ENCODE data around the gene KRTAP12-2. TPM values are rescaled to one million over a fixed set of nuclear protein-coding genes. Genes with fewer than 3 reads are reported as not detected.
"Not testable (repeated sequence)": the region's sequence is repeated elsewhere in the genome, so short reads cannot be mapped to it uniquely, and the experiment has no call there.

The KRTAP12-2 gene
- total and polyA plus RNA-seq, 4 donors = not detected

DNA sequence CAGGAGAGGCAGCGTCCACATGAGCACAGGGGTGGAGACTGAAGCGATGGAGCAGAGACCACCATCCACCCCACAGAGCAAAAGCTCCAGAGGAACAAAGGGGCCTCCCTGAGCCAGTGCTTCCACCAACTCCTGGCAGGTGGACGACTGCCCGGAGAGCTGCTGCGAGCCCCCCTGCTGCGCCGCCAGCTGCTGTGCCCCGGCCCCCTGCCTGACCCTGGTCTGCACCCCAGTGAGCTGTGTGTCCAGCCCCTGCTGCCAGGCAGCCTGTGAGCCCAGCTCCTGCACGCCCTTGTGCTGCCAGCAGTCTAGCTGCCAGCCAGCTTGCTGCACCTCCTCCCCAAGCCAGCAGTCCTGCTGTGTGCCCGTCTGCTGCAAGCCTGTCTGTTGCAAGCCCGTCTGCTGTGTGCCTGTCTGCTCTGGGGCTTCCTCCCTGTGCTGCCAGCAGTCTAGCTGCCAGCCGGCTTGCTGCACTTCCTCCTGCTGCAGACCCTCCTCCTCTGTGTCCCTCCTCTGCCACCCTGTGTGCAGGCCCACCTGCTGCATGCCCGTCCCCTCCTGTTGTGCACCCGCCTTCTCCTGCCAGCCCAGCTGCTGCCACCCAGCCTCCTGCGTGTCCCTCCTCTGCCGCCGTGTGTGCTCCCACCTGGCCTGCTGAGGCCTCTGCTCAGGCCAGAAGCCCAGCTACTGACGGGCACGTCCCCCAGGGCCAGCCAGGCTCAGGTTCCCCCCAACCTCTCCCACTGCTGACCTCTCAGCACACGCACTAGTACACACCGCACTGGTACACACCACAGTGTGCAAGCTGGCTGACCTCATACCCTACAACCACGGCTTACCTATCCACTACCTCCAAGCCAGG, 35.6 kb upstream of the KRTAP12-2 start:
- Histone ChIP-seq H3K27me3 (ENCODE audit: control insufficient read depth, insufficient read depth, low read length) (peaks cover 63% of the 10 kb centered on the region), H3K36me3 (ENCODE audit: control insufficient read depth, insufficient read depth, low read length) (no peaks in the 10 kb centered on the region), H3K4me3 (ENCODE audit: low read depth, low read length) (no peak overlapping the region), H3K4me1 (ENCODE audit: control insufficient read depth, insufficient read depth, low read length) (peaks cover 24% of the 10 kb centered on the region), H3K27ac (ENCODE audit: low read depth, low read length) (no peak overlapping the region), H3K9me3 (ENCODE audit: control insufficient read depth, insufficient read depth, low read length) (no peaks in the 10 kb centered on the region)
- no peak for DNase-seq (ENCODE audit: low read depth in 4 of 6, low spot score in 6 of 6)
- 72% methylated on average over 18 of the region's 22 CpGs for WGBS (ENCODE audit: insufficient coverage)

DNA sequence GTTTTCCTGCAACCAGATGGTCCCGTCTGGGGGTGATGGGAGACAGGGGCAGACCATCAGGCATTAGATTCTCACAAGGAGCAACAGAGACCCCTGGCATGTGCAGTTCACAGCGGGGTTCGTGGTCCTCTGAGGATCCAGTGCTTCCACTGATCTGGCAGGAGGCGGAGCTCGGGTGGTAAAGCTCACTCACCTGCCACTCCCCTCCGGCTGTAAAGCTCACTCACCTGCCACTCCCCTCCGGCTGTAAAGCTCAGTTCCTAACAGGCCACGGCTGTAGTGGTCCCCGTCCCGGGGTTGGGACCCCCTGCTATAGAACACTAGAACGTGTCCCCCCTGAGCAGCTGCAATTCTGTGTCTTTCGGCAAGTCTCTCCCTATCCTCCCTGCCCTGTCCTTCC, 34.8 kb upstream of the KRTAP12-2 start:
- no peaks in the 10 kb centered on the region for H3K9me3 ChIP-seq (ENCODE audit: control insufficient read depth, insufficient read depth, low read length)
- no peak for DNase-seq (ENCODE audit: low read depth in 4 of 6, low spot score in 6 of 6)
- no peak overlapping the region for H3K27ac ChIP-seq (ENCODE audit: low read depth, low read length)
- H3K4me1 ChIP-seq (ENCODE audit: control insufficient read depth, insufficient read depth, low read length) = peaks cover 18% of the 10 kb centered on the region
- 42% methylated on average over 9 of the region's 12 CpGs for WGBS (ENCODE audit: insufficient coverage)
- no peak overlapping the region for H3K4me3 ChIP-seq (ENCODE audit: low read depth, low read length)
- peaks cover 55% of the 10 kb centered on the region for H3K27me3 ChIP-seq (ENCODE audit: control insufficient read depth, insufficient read depth, low read length)
- H3K36me3 ChIP-seq (ENCODE audit: control insufficient read depth, insufficient read depth, low read length) = no peaks in the 10 kb centered on the region

DNA sequence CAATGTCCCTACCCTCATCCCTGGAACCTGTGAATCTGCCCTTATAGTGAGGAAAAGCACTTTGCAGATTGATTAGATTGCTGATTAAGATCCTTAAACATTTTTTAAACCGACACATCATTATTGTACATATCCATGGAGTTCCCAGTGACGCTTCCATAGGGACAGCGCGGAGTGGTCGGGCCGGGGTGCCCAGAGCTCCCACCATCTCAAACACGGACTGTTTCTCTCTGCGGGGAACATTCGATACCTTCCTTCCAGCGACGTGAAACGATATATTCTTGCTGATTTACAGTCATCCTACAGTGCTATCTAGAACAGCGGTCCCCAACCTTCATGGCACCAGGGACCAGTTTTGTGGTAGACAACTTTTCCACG, 34.3 kb upstream of the KRTAP12-2 start:
- Histone ChIP-seq H3K36me3 (ENCODE audit: control insufficient read depth, insufficient read depth, low read length) (no peaks in the 10 kb centered on the region), H3K9me3 (ENCODE audit: control insufficient read depth, insufficient read depth, low read length) (no peaks in the 10 kb centered on the region), H3K4me3 (ENCODE audit: low read depth, low read length) (no peak overlapping the region), H3K27me3 (ENCODE audit: control insufficient read depth, insufficient read depth, low read length) (peaks cover 49% of the 10 kb centered on the region), H3K27ac (ENCODE audit: low read depth, low read length) (no peak overlapping the region), H3K4me1 (ENCODE audit: control insufficient read depth, insufficient read depth, low read length) (peaks cover 13% of the 10 kb centered on the region)
- WGBS (ENCODE audit: insufficient coverage) = 79% methylated on average over 7 of the region's 14 CpGs
- no peak for DNase-seq (ENCODE audit: low read depth in 4 of 6, low spot score in 6 of 6)

DNA sequence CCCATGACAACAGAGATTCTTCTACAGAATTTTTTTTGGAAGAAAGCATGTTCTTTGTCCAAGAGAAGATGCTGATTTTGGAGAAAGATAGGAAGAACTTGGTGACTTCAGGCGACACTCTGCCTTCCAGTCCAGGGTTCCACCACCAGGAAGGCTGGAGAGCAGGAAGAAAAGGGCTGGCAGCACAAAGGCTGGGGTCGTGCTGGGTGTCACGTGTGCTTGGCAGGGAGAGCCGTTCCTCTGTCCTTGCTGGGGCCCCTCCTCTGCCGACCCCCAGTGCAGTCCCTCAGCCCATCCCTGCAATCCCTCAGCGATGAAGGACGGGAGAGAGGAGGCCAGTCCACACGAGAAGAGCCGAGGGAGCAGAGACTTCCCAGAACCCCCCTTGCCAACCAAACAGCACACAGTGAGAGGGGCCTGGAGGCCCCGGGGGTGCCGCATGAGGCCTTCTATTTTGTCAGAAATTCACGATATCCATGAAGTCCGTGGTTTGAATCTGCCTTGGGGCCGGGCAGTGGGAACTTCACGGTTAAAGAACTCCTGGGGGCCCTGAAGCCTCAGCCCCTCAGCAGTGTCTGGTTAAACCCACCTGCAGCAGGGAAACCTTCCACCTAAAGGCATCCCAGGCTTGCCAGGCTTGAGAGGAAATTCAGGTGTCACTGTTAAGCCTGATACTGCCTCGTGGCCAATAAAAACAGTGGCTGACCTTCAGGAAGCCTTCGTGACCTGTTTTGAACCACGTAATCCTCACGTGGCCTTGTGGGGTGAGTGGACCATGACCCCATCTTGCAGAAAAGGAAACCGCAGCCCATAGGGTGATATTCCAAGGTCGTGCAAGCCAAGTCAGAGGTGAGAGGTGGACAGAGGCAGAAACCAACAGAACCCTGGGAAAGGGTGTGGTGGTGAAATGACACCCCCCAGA, 33.6 kb upstream of the KRTAP12-2 start:
- WGBS (ENCODE audit: insufficient coverage) = 53% methylated on average over 15 of the region's 21 CpGs
- Histone ChIP-seq H3K36me3 (ENCODE audit: control insufficient read depth, insufficient read depth, low read length) (no peaks in the 10 kb centered on the region), H3K4me3 (ENCODE audit: low read depth, low read length) (no peak overlapping the region), H3K4me1 (ENCODE audit: control insufficient read depth, insufficient read depth, low read length) (peaks cover 12% of the 10 kb centered on the region), H3K27ac (ENCODE audit: low read depth, low read length) (no peak overlapping the region), H3K9me3 (ENCODE audit: control insufficient read depth, insufficient read depth, low read length) (no peaks in the 10 kb centered on the region), H3K27me3 (ENCODE audit: control insufficient read depth, insufficient read depth, low read length) (peaks cover 47% of the 10 kb centered on the region)
- DNase-seq (ENCODE audit: low read depth in 4 of 6, low spot score in 6 of 6) = no peak

DNA sequence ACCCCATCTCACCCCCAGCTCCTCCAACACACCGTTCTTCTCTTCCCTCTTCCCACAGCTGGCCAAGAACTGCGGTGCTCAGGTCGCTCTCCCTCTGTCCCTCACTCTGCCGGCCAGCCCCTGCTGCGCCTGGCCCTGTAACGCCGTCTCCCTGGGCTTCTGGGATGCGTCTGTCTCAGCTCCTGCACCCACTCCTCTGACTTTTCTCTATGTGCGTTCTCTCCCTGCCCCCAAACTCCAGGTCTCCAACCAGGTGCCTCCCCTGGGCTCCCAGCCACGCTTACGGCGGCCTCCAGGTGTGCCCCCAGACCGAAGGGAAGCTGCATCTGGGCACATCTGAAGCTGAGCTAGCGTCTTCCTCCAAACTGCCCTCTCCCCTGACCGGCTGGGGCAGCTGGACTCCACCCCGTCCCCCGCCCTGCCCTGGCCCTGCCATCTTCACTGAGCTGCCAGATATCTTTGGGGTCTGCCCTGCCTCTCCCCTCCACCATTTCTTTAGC, 32.8 kb upstream of the KRTAP12-2 start:
- Histone ChIP-seq H3K36me3 (ENCODE audit: control insufficient read depth, insufficient read depth, low read length) (no peaks in the 10 kb centered on the region), H3K9me3 (ENCODE audit: control insufficient read depth, insufficient read depth, low read length) (no peaks in the 10 kb centered on the region), H3K4me3 (ENCODE audit: low read depth, low read length) (no peak overlapping the region), H3K27me3 (ENCODE audit: control insufficient read depth, insufficient read depth, low read length) (peaks cover 44% of the 10 kb centered on the region), H3K4me1 (ENCODE audit: control insufficient read depth, insufficient read depth, low read length) (peaks cover 12% of the 10 kb centered on the region), H3K27ac (ENCODE audit: low read depth, low read length) (no peak overlapping the region)
- 59% methylated on average over 17 of the region's 17 CpGs for WGBS (ENCODE audit: insufficient coverage)
- DNase-seq (ENCODE audit: low read depth in 4 of 6, low spot score in 6 of 6) = no peak

DNA sequence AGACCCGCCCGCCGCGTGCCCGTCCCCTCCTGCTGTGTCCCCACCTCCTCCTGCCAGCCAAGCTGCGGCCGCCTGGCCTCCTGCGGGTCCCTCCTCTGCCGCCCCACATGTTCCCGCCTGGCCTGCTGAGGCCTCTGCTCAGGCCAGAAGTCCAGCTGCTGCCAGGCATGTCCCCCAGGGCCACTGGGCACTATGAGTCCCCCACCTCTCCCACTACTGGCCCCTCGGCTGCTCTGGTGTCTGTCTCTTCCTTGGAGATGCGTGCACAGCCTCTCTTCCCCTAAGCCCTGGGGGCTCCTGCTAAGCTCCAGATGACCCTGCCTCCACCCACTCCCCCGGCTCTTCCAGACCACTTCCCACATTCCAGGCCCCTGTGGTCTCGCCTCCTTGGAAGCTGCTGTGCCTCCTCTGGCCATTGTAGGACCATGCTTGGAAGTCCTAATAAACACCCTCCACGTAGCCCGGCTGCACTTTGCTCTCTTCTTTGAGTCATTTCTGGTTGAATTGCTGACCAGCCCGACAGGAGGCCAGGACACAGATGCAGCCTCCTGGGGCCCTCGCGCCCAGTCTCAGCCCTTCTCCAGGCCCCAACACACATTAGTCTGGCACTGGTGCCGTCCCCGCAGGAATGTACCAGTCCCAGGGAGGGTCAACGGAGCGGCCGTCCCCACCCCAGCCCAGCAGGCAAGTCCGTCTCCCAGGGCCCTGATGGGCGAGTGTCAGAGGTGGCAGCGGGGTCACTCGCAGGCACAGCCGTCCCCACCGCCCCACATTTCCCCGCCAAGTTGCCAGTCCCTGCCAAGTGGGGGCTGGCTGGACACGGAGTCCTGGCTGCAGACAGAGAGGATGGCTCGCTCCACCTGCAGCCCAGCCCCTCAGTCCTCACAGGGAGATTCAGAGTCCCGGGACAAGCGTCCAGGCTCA, 31.3 kb upstream of the KRTAP12-2 start:
- no peaks in the 10 kb centered on the region for H3K36me3 ChIP-seq (ENCODE audit: control insufficient read depth, insufficient read depth, low read length)
- 37% methylated on average over 35 of the region's 35 CpGs for WGBS (ENCODE audit: insufficient coverage)
- H3K27me3 ChIP-seq (ENCODE audit: control insufficient read depth, insufficient read depth, low read length) = peaks cover 29% of the 10 kb centered on the region
- no peak for DNase-seq (ENCODE audit: low read depth in 4 of 6, low spot score in 6 of 6)
- peaks cover 12% of the 10 kb centered on the region for H3K4me1 ChIP-seq (ENCODE audit: control insufficient read depth, insufficient read depth, low read length)
- no peaks in the 10 kb centered on the region for H3K9me3 ChIP-seq (ENCODE audit: control insufficient read depth, insufficient read depth, low read length)
- no peak overlapping the region for H3K4me3 ChIP-seq (ENCODE audit: low read depth, low read length)
- no peak overlapping the region for H3K27ac ChIP-seq (ENCODE audit: low read depth, low read length)

DNA sequence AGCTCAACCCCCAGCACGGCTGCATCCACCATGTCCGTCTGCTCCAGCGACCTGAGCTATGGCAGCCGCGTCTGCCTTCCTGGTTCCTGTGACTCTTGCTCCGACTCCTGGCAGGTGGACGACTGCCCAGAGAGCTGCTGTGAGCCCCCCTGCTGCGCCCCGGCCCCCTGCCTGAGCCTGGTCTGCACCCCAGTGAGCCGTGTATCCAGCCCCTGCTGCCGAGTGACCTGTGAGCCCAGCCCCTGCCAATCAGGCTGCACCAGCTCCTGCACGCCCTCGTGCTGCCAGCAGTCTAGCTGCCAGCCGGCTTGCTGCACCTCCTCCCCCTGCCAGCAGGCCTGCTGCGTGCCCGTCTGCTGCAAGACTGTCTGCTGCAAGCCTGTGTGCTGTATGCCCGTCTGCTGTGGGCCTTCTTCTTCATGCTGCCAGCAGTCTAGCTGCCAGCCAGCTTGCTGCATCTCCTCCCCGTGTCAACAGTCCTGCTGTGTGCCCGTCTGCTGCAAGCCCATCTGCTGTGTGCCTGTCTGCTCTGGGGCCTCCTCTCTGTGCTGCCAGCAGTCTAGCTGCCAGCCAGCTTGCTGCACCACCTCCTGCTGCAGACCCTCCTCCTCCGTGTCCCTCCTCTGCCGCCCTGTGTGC, 30.6 kb upstream of the KRTAP12-2 start, which contains the start of gene KRTAP10-12:
TSS of gene KRTAP10-12 (plus strand) at position 1 of the 639 bp plus-strand sequence. CDS start at position 31, 30 bp downstream.
- 45% methylated on average over 15 of the region's 21 CpGs for WGBS (ENCODE audit: insufficient coverage)
- H3K36me3 ChIP-seq (ENCODE audit: control insufficient read depth, insufficient read depth, low read length); H3K9me3 ChIP-seq (ENCODE audit: control insufficient read depth, insufficient read depth, low read length); DNase-seq (ENCODE audit: low read depth in 4 of 6, low spot score in 6 of 6); H3K4me3 ChIP-seq (ENCODE audit: low read depth, low read length); H3K27ac ChIP-seq (ENCODE audit: low read depth, low read length): not testable (repeated sequence)
- Histone ChIP-seq H3K27me3 (ENCODE audit: control insufficient read depth, insufficient read depth, low read length) (peaks cover 22% of the 10 kb centered on the region), H3K4me1 (ENCODE audit: control insufficient read depth, insufficient read depth, low read length) (peaks cover 12% of the 10 kb centered on the region)

DNA sequence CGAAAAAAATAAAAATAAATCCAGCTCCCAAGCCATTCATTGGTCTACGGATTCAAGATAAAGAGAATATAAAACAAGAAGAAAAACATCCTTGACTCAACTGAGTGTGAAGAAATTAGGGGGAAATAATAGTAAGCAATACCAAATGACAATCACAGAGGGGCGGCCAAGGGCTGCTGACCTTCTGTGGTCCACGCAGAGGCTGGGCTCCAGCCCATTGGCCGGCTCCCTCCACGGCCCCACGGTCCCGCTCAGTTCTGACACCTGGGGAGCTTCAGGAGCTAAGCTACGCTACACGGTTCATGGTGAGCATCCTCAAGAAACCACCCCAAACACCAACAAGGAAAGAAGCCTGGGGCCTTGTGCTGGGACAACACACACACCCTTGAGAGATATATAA, 29.8 kb upstream of the KRTAP12-2 start:
- WGBS (ENCODE audit: insufficient coverage) = 81% methylated on average over 8 of the region's 10 CpGs
- peaks cover 2% of the 10 kb centered on the region for H3K9me3 ChIP-seq (ENCODE audit: control insufficient read depth, insufficient read depth, low read length)
- H3K4me3 ChIP-seq (ENCODE audit: low read depth, low read length) = no peak overlapping the region
- no peak for DNase-seq (ENCODE audit: low read depth in 4 of 6, low spot score in 6 of 6)
- peaks cover 22% of the 10 kb centered on the region for H3K27me3 ChIP-seq (ENCODE audit: control insufficient read depth, insufficient read depth, low read length)
- peaks cover 12% of the 10 kb centered on the region for H3K4me1 ChIP-seq (ENCODE audit: control insufficient read depth, insufficient read depth, low read length)
- H3K36me3 ChIP-seq (ENCODE audit: control insufficient read depth, insufficient read depth, low read length) = no peaks in the 10 kb centered on the region
- no peak overlapping the region for H3K27ac ChIP-seq (ENCODE audit: low read depth, low read length)
